NCI-H510A treated with DMSO at 0.1 percent for 48 hours (cell line): ENCODE data around the gene CLRN3.

Experiments
- DNase-seq: peaks from one replicate; lab custom pipeline; 2025; lab: John Stamatoyannopoulos, UW

The CLRN3 gene

GRCh38 chr10:127919418-127920271 lies 26.9 kb upstream of the CLRN3 start:
- no peak for DNase-seq

- DNase-seq, result no peak
Measured at GRCh38 chr10:127918572-127918971, 25.8 kb upstream of the CLRN3 start.

- DNase-seq, result no peak
Measured at GRCh38 chr10:127916826-127917225, 24.1 kb upstream of the CLRN3 start.

- no peak for DNase-seq
Measured at GRCh38 chr10:127915324-127915723, 22.6 kb upstream of the CLRN3 start.

- DNase-seq, result no peak
Measured at GRCh38 chr10:127913368-127913759, 20.6 kb upstream of the CLRN3 start.

GRCh38 chr10:127912607-127913367 lies 20.0 kb upstream of the CLRN3 start:
- no peak for DNase-seq

GRCh38 chr10:127911867-127912257 lies 19.1 kb upstream of the CLRN3 start:
- no peak for DNase-seq

GRCh38 chr10:127911218-127911866 lies 18.6 kb upstream of the CLRN3 start:
- no peak for DNase-seq

GRCh38 chr10:127910464-127910770 lies 17.7 kb upstream of the CLRN3 start:
- no peak for DNase-seq

GRCh38 chr10:127909716-127910463 lies 17.1 kb upstream of the CLRN3 start:
- DNase-seq, result no peak

GRCh38 chr10:127908959-127909267 lies 16.2 kb upstream of the CLRN3 start:
- no peak for DNase-seq

GRCh38 chr10:127908106-127908958 lies 15.6 kb upstream of the CLRN3 start:
- DNase-seq, result no peak

- DNase-seq, result no peak
Measured at GRCh38 chr10:127907411-127908105, 14.8 kb upstream of the CLRN3 start.

GRCh38 chr10:127906548-127907377 lies 14.0 kb upstream of the CLRN3 start, which contains the start of gene PTPRE:
PTPRE (plus strand) TSS chr10:127907103; CDS start chr10:128040882, 133,779 bp downstream.
- no peak for DNase-seq

GRCh38 chr10:127905848-127906261 lies 13.1 kb upstream of the CLRN3 start:
- no peak for DNase-seq

- DNase-seq, result no peak
Measured at GRCh38 chr10:127905001-127905847, 12.5 kb upstream of the CLRN3 start.

GRCh38 chr10:127904311-127905000 lies 11.7 kb upstream of the CLRN3 start:
- DNase-seq, result no peak

- no peak for DNase-seq
Measured at GRCh38 chr10:127903789-127904188, 11.0 kb upstream of the CLRN3 start.
